Gastrocnemius medialis (tissue), 4 donors: ENCODE results near the gene HDAC4. TPM values are rescaled to one million over a fixed set of nuclear protein-coding genes. Genes with fewer than 3 reads are reported as not detected.

Experiments
- ATAC-seq, 2 donors: fragments of 150-250 bp; one replicate each; pipeline ENCODE4 v1.9.1; 2016
- DNase-seq, 2 donors: peaks; one replicate each; pipeline ENCODE4 v3.0.0-alpha.2; 2019
- H3K27ac ChIP-seq, 4 donors: fragments of 200-600 bp; sonication (generic); 1 replicate in 1 of 4; 2 replicates in 3 of 4; pipeline ENCODE4 v1.5.1; 2016 to 2018; ENCODE audit warnings: mild to moderate bottlenecking in 2 of 4, moderate library complexity in 1 of 4
- H3K27me3 ChIP-seq, 3 donors: fragments of 200-600 bp; sonication (generic) in 2 of 3; 1 replicate in 1 of 3; 2 replicates in 2 of 3; pipeline versions ENCODE4 v1.5.1 to v1.6.0; 2016 to 2019; ENCODE audit warnings: mild to moderate bottlenecking in 1 of 3, moderate library complexity in 1 of 3
- H3K36me3 ChIP-seq, 2 donors: fragments of 200-600 bp; sonication (generic) in 1 of 2; one replicate each; pipeline ENCODE4 v1.5.1; 2017 to 2018
- H3K4me1 ChIP-seq, 2 donors: fragments of 200-600 bp; sonication (generic) in 1 of 2; one replicate each; pipeline ENCODE4 v1.5.1; 2016 to 2017; ENCODE audit warnings: mild to moderate bottlenecking in 2 of 2
- H3K4me3 ChIP-seq, 4 donors: fragments of 200-600 bp; sonication (generic) in 3 of 4; 1 replicate in 1 of 4; 2 replicates in 3 of 4; pipeline ENCODE4 v1.5.1; 2016 to 2019; ENCODE audit warnings: mild to moderate bottlenecking in 2 of 4
- H3K9me3 ChIP-seq, 3 donors: fragments of 200-600 bp; sonication (generic) in 2 of 3; 1 replicate in 1 of 3; 2 replicates in 2 of 3; pipeline ENCODE4 v1.5.1; 2016 to 2019
- POLR2A ChIP-seq, 2 donors: fragments of 450-650 bp; IDR thresholded peaks; one replicate each; pipeline ENCODE4 v1.6.1; 2017; ENCODE audit warnings: antibody characterized with exemption in 2 of 2, mild to moderate bottlenecking in 2 of 2, moderate library complexity in 2 of 2
- in situ Hi-C, 4 donors: fragments of 200-750 bp; cut with MboI; loops; one replicate each; pipeline versions ENCODE4 v1.15.0 to v1.8.0; 2017; ENCODE audit warnings: low sequenced_read_pairs in 4 of 4
- intact Hi-C: fragments of 100-400 bp; cut with DNase I; formaldehyde crosslinking; loops from one replicate; pipeline ENCODE4 v1.15.1; 2023; ENCODE audit warnings: low total_unique reads
- total RNA-seq, 4 donors: library from RNA; depleted of rRNA; stranded (reverse); fragments of >200 nt; gene quantifications; one replicate each; pipeline versions ENCODE4 v1.1.0 to v1.2.3, GENCODE V29; 2016
- TF ChIP-seq, protein P1 (sequence below), 5 experiments: fragments of 450-650 bp in 3 of 5; fragments of 200-600 bp in 2 of 5; sonication (generic) in 2 of 5; IDR thresholded peaks in 4 of 5; conservative IDR thresholded peaks in 1 of 5; 1 replicate in 4 of 5; 2 replicates in 1 of 5; pipeline ENCODE4 v1.5.1; 2016 to 2019; ENCODE audit warnings: antibody characterized with exemption in 5 of 5, mild to moderate bottlenecking in 3 of 5, moderate library complexity in 3 of 5

Gene HDAC4
- total RNA-seq, 4 donors from 2014 or later = 23.6 to 257 (median 119) TPM

DNA sequence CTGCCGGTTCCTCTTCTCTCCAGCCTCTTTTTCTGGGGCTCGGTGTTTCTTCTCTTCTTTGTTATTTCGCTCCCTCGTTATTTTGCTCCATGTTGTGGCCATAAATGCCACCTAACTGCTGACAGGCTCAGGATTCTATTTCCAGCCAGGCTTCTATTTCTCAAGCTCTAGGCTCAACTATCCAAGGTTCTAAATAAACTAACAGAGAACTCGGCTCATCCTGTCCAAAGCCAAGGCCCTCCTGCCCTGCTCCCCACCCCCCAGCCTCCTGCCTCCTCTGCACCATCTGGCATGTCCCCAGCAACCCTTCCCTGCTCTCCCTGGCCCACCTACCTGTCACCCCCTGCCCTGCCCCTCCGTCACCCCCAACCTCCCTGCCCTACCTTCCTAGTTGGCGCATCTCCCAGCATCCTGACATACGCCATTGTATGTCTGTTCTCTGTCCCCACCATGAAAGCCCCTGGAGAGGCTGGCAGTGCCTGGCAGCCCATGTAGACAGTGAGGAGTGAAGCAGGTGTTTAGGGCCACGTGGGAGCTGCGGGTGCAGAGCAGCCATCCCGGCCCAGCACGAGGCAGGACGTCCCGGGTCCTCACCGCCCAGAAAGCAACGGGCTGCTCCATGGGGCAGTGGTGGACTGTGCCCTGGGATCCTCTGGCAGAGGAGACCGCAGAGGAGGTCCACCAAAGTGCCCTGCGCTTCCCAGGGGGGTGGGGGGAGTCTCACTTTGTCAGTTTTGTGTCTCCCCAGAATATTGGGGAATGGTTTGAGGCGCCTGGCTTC, 366.1 kb downstream of the HDAC4 start:
- ATAC-seq (peak; percentile 45 to 61), DNase-seq (no peak)
- intact Hi-C loops = loop anchor here (1.0 to 2.0 kb wide), 2 partner anchors 957 to 1108 kb away; no protein-coding TSS in a partner anchor

DNA sequence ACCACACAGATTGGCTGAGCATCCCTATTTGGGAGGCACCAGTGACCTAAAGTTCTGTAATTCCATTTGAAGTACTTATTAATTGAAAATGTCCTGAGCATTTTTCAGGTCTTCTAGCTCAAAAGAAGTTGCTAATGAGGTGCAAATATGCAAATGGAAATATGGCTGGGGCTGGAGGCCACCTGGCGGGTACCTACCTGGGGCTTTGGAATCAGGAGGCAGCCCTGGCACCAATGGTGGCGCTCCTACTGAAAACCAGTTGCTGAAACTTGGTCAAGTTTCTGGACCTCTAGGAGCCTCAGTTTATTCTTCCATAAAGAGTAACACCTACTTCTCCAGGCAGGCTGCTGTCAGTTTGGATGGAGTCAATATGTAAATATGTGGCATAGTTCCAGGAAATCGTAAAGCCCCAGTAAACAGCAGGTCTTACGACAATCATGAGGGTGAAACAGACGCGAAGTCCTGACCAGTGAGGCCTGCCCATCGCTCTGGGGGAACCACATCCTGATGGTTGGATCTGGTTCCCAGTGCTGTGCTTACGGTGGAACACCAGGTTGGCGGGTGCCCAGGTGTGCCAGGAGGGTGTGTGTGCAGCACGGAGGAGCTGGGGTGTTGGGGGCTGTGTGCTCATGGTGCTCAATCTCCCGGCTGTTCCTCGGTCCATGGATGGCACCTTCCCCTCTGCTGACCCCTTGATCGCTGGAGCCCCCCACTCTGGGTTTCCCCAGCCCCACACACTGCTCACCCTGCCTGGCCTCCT, 366.8 kb downstream of the HDAC4 start:
- Histone ChIP-seq H3K36me3 (no peaks in the 10 kb centered on the region), H3K4me3 (no peak overlapping the region), H3K27me3 (peaks cover 0 to 10% (median 6%) of the 10 kb centered on the region in 3 donors), H3K27ac (no peak overlapping the region), H3K4me1 (peaks cover 5 to 10% of the 10 kb centered on the region in 2 donors), H3K9me3 (no peaks in the 10 kb centered on the region)
- intact Hi-C loops = loop anchor here (2.0 kb wide), 1 partner anchor 1109 kb away; no protein-coding TSS in a partner anchor
- DNase-seq (no peak), ATAC-seq (no peak)
- TF ChIP-seq, protein P1, sequence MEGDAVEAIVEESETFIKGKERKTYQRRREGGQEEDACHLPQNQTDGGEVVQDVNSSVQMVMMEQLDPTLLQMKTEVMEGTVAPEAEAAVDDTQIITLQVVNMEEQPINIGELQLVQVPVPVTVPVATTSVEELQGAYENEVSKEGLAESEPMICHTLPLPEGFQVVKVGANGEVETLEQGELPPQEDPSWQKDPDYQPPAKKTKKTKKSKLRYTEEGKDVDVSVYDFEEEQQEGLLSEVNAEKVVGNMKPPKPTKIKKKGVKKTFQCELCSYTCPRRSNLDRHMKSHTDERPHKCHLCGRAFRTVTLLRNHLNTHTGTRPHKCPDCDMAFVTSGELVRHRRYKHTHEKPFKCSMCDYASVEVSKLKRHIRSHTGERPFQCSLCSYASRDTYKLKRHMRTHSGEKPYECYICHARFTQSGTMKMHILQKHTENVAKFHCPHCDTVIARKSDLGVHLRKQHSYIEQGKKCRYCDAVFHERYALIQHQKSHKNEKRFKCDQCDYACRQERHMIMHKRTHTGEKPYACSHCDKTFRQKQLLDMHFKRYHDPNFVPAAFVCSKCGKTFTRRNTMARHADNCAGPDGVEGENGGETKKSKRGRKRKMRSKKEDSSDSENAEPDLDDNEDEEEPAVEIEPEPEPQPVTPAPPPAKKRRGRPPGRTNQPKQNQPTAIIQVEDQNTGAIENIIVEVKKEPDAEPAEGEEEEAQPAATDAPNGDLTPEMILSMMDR (IDR thresholded peaks at IDR 0.05 in 4 of 5, conservative IDR thresholded peaks at IDR 0.05 in 1 of 5) = no peak
- no peak for TF ChIP-seq POLR2A (IDR thresholded peaks at IDR 0.05)
- in situ Hi-C loops = loop anchor here (10.0 to 25.0 kb wide), 5 partner anchors 851 to 1103 kb away; partner anchors contain the start of genes COPS9 (in 1 of the 4) and OTOS (in 1 of the 4)

More for the DNA sequence above, 366.1 kb downstream of the HDAC4 start:
- H3K9me3 ChIP-seq = no peaks in the 10 kb centered on the region
- peaks cover 5 to 10% of the 10 kb centered on the region in 2 donors for H3K4me1 ChIP-seq
- no peaks in the 10 kb centered on the region for H3K36me3 ChIP-seq
- no peak overlapping the region for H3K4me3 ChIP-seq
- TF ChIP-seq POLR2A (IDR thresholded peaks at IDR 0.05) = no peak
- TF ChIP-seq, protein P1 (IDR thresholded peaks at IDR 0.05 in 4 of 5, conservative IDR thresholded peaks at IDR 0.05 in 1 of 5) = no peak
- in situ Hi-C loops = loop anchor here (10.0 to 25.0 kb wide), 5 partner anchors 850 to 1103 kb away; partner anchors contain the start of genes COPS9 (in 1 of the 4) and OTOS (in 1 of the 4)
- peaks cover 0 to 10% (median 6%) of the 10 kb centered on the region in 3 donors for H3K27me3 ChIP-seq
- H3K27ac ChIP-seq = no peak overlapping the region

DNA sequence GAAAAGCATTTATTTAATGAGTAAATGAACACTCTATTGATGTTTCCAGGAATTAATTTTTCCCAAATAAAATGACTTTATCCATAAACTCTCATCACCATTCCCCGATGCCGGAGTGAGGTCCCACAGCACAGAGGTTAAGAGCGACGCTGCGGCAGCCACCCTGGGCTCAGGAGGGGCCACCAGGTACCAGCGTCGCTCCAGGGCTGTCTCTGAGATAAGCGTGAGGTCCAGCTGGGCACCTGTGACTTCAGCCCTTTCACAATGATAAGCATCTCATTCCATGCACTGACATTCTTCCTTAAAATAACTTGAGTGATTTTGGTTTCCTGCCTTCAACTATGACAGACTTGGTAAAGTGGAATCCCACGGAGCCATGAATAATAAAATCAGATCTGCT, 370.9 kb downstream of the HDAC4 start:
- H3K9me3 ChIP-seq = no peaks in the 10 kb centered on the region
- intact Hi-C loops = no loop called here
- peaks cover 0 to 10% (median 6%) of the 10 kb centered on the region in 3 donors for H3K27me3 ChIP-seq
- no peak overlapping the region for H3K4me3 ChIP-seq
- no peak for ATAC-seq
- no peaks in the 10 kb centered on the region for H3K36me3 ChIP-seq
- peaks cover 3 to 5% of the 10 kb centered on the region in 2 donors for H3K4me1 ChIP-seq
- in situ Hi-C loops = loop anchor here (10.0 to 25.0 kb wide), 5 partner anchors 855 to 1107 kb away; partner anchors contain the start of genes COPS9 (in 1 of the 4) and OTOS (in 1 of the 4)
- TF ChIP-seq, protein P1 (IDR thresholded peaks at IDR 0.05 in 4 of 5, conservative IDR thresholded peaks at IDR 0.05 in 1 of 5) = no peak
- DNase-seq = no peak
- no peak overlapping the region for H3K27ac ChIP-seq

DNA sequence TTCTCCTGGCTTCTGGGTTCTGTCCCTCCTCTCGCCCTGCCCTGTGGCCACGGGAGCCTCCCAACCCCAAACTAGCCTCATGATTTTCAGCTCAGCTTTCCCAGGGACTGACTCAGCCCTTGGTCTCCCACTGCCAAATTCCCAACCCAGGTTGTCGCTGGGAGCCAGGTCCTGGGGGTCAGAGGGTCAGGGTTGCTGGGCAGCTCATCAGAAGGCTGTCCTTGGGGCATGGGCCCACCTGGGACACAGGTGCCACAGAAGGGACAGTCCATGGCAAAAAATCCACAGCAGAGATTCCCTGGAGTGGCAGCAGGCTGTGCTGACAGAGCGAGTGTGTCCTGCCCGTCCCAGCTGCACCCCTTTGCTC, 372.6 kb downstream of the HDAC4 start:
- Histone ChIP-seq H3K9me3 (no peaks in the 10 kb centered on the region), H3K27me3 (peaks cover 0 to 10% (median 6%) of the 10 kb centered on the region in 3 donors), H3K4me1 (no peaks in the 10 kb centered on the region), H3K36me3 (no peaks in the 10 kb centered on the region), H3K27ac (no peak overlapping the region), H3K4me3 (no peak overlapping the region)
- DNase-seq (no peak), ATAC-seq (no peak)
- intact Hi-C loops = no loop called here
- in situ Hi-C loops = loop anchor here in 3 of 4 donors (25.0 kb wide), 3 partner anchors 859 to 1109 kb away; partner anchors contain the start of genes COPS9 (in 1 of the 3) and OTOS (in 1 of the 3)
- TF ChIP-seq POLR2A (IDR thresholded peaks at IDR 0.05) = no peak
- TF ChIP-seq, protein P1 (IDR thresholded peaks at IDR 0.05 in 4 of 5, conservative IDR thresholded peaks at IDR 0.05 in 1 of 5) = no peak
